Prostate gland (tissue), 2 donors: Measurements from ENCODE around the gene MARK3.

Source experiments
- CTCF ChIP-seq, 4 experiments: fragments of 200-600 bp in 2 of 4; fragments of 450-650 bp in 2 of 4; sonication (generic) in 2 of 4; IDR thresholded peaks; 1 replicate in 3 of 4; 2 replicates in 1 of 4; pipeline ENCODE4 v1.5.1; 2016 to 2019; ENCODE audit warnings: antibody characterized with exemption in 4 of 4, mild to moderate bottlenecking in 2 of 4, moderate library complexity in 2 of 4
- POLR2AphosphoS5 ChIP-seq: sonication (generic); formaldehyde crosslinking; IDR thresholded peaks from one replicate; pipeline ENCODE4 v1.6.1; 2017; ENCODE audit warnings: antibody characterized with exemption

GRCh38 chr14:103423050-103423461 lies 37.8 kb downstream of the MARK3 start:
- TF ChIP-seq CTCF (IDR thresholded peaks at IDR 0.05) (no peak), POLR2AphosphoS5 (no peak)
